NCI-H1048 (cell line): ENCODE measurements around the gene OR2AE1.

Experiments
- DNase-seq: peaks from one replicate; lab custom pipeline; 2025; lab: John Stamatoyannopoulos, UW

The OR2AE1 gene

DNA sequence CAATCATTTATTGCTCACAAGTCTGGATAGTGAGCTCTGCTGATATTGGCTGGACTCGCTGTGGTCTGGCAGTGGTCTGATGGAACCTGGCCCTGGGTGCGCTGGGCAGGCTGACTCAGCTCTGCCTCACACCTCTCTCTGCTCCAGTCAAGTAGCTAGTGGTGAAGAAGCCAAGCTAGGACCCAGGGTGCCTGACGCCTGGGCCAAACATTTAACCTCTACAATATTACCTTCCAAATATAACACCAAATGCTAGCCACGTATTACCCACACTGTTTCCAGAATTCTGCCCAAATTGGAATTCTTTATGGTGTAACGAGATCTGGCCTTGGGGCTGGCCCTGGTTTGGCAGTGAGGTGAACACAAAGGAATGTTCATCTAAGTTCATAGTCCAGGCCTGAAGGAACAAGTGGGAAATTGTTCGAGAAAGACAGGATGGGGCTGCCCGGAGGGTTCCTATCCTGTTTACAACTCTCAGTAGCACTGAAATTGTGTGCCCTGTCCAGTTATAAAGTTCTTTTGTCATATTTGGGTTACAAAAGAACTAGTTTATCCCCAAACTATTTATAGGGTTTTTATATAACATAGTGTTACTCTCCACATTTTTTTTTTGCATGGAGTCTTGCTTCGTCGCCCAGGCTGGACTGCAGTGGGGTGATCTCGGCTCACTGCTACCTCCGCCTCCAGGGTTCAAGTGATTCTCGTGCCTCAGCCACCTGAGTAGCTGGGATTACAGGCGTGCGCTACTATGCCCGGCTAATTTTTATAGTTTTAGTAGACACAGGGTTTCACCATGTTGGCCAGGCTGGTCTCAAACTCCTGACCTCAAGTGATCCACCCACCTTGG, 16.3 kb downstream of the OR2AE1 start:
- no peak for DNase-seq

DNA sequence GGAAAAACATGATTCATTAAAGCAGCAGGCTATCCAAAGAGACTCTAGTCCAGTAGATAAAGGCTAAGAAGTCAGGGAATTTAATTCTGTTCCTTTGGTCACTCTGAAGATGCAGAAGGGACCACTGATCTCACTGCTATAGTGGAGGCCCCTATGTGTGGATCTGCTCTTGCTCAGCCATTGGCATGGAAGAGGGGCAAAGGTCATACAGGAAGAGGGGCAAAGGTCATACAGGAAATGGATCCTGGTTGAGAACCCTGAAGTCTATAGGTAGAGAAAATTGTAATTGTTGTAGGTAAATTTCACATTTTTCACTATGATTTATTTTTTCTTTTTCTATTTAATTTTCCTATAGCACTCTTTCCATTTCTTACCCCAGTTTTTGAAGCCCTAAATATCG, 21.6 kb downstream of the OR2AE1 start:
- no peak for DNase-seq

GRCh38 chr7:99848420-99849216, 28.2 kb downstream of the OR2AE1 start:
- DNase-seq: no peak

- DNase-seq: peak; percentile 8
These were observed 32.5 kb downstream of the OR2AE1 start for GRCh38 chr7:99844328-99844727.

DNA sequence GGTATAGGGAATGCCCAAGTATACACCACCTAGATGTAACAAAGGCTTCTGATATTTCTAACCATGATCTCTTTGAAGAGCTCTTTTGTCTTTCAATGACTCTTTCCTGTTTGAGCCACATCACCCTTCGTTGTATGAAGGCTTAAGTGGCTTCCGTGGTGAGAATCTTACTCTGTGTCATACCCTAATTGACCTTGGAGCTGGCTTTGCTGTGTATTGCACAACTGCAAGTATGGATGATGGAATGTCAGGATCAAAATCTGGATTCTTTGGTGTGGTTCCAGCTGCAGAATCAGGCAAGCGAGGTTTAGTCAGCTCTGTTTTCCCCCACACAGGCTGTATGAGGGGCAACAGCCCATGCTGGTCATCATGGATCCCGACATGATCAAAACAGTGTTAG, 33.0 kb downstream of the OR2AE1 start:
- no peak for DNase-seq

GRCh38 chr7:99842926-99843325, 33.9 kb downstream of the OR2AE1 start:
- no peak for DNase-seq

GRCh38 chr7:99840136-99840869, 36.5 kb downstream of the OR2AE1 start:
- DNase-seq: no peak

GRCh38 chr7:99839287-99840021, 37.4 kb downstream of the OR2AE1 start:
- peak; percentile 64 for DNase-seq

GRCh38 chr7:99837649-99838361, 39.0 kb downstream of the OR2AE1 start:
- DNase-seq: no peak

- no peak for DNase-seq
These were observed 41.6 kb downstream of the OR2AE1 start for GRCh38 chr7:99835189-99835588.

DNA sequence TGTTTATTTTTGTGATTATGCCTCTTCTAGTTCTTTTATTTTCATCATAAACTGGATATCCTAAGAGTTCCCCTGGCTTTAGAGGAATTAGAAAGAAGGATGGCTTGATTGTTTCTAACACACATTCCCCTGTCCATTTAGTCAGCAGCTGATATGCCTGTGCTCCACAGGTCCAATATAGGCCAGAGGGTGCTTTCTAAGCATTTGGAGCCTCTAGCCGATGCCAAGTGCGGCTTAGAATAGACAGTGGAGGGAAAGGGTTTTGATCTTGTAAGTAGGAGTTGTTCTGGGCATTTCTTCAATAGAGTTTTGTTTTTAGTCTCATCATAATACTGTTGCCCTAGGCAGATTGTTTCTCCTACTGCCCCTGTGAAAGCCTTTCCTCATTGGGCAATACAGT, 42.5 kb downstream of the OR2AE1 start:
- no peak for DNase-seq

GRCh38 chr7:99833289-99833877, 43.5 kb downstream of the OR2AE1 start:
- no peak for DNase-seq

DNA sequence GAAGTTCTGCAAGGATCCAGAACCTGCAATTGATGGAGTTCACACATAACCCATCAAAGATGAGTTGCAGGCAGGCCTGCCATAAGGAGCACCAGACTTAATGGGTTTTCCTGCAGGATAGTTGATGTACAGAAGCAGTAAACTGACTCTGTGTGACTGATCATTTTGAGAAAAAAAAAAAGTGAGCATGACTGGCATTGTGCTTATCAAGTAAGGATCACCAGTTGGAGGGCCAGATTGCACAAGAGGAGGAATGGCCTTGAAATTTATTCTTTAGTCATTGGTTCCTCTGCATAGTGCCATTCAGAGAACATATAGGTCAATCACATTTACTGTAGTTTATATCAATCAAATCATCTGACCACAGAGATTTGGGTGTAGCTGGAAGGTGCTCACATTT, 45.2 kb downstream of the OR2AE1 start:
- no peak for DNase-seq

GRCh38 chr7:99829524-99830160, 47.2 kb downstream of the OR2AE1 start:
- DNase-seq: no peak

- no peak for DNase-seq
These were observed 48.0 kb downstream of the OR2AE1 start for GRCh38 chr7:99828811-99829210.

GRCh38 chr7:99827040-99827778, 49.6 kb downstream of the OR2AE1 start:
- DNase-seq: no peak
